ENCODE results near the gene SLC9A9. TPM values are rescaled to one million over a fixed set of nuclear protein-coding genes. Genes with fewer than 3 reads are reported as not detected.

SLC9A9 gene
- total RNA-seq, 1 donor from 2014 or later: 7.2 TPM

DNA sequence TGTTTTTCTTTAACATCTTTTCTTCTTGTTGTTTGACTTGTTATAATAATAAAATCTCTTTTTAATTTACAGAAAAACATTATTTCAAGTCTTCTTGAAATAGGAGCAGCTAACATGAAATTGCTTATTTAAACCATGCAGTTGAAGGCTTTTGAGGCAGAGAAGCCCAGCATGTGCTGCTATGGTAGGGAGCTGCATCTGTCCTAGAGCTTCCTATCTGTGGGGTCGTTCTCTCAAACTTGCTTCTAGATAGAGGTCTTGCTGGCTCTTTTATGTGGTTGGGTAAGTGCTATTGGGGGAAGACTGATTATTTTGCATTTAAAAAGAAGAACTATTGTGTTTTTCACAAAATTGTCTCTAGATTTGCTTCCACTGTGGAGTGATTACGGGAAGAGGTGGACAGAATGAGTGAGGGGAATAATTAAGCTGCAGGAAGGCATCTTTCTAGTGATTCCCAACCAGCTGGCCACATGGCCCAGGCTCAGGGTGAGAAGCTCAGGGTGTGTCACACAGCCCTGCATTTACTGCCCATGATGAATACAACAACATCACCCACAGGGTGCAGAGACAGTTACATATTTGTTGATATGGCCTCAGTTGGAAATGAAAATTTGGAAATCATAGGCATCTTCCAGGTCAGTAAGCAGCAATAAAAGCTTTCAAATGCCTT, 630.0 kb downstream of the SLC9A9 start:
- no peak for DNase-seq
- intact Hi-C loops (cut with DNase I): no loop called here
- no peak for ATAC-seq (ENCODE audit: poor library complexity)

DNA sequence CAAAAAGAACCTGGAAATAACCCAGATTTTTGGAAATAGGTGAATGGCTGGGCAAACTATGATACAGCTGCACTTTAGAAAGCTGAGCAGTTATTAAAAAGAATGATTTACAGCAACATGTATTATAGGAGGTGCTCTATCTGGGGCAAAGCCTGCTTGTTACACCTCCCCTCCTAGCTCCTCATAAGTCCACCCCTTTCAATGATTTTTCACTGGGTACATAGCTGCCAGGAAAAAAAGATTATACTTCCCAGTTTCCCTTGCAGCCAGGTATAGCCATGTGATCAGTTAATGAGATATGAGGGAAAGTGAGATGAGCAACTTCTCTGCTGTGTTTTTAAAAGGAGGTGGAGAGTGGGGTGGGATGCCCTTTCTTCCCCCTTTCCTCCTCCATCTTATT, 631.0 kb downstream of the SLC9A9 start:
- no peak for DNase-seq
- intact Hi-C loops (cut with DNase I): no loop called here
- no peak for ATAC-seq (ENCODE audit: poor library complexity)

DNA sequence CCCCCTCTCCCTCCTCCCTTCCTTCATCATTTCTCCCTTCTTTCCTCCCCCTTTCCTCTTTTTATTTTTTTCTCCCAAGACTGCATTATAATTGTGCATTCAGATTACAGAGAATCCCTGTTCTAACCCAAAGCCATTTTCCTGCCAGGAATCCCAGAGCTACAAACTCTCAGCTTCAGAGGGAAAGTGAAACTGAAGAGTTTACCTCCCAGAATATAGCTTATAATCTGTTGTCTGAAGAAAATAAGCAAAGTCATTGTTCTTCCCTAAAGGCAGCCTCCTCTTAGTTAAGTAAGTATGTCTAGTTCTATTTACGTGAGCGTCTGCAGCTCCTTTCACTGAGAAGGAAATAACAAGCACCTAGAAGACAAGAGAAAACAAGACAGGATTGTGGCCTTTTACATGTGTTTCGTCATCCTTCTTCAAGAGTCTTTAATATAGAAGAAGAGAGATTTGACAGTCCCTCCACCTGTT, 631.5 kb downstream of the SLC9A9 start:
- no peak for DNase-seq
- intact Hi-C loops (cut with DNase I): no loop called here
- ATAC-seq (ENCODE audit: poor library complexity): no peak

Other genes starting within 250 kb of the SLC9A9 start
- gene DIPK2A, start 123.4 kb upstream of the SLC9A9 start, total RNA-seq: 5.9 TPM

Measured in Right ventricle myocardium superior (tissue), 1 donor.